Peyer's patch (tissue), 4 donors: Measurements from ENCODE around the gene RAB11FIP4. TPM values are rescaled to one million over a fixed set of nuclear protein-coding genes. Genes with fewer than 3 reads are reported as not detected.
A peak's percentile ranks its signal among the peaks of the same experiment; 100 is the strongest.

ENCODE experiments used
- DNase-seq, 3 donors: peaks; one replicate each; pipeline ENCODE4 v3.0.0-alpha.2; 2017 to 2019
- H3K27ac ChIP-seq, 4 donors: fragments of 200-600 bp; sonication (generic); one replicate each; pipeline ENCODE4 v1.5.1; 2016 to 2019
- H3K27me3 ChIP-seq, 2 donors: fragments of 200-600 bp; sonication (generic); one replicate each; pipeline ENCODE4 v1.5.1; 2019
- H3K36me3 ChIP-seq, 3 donors: fragments of 200-600 bp; sonication (generic); one replicate each; pipeline ENCODE4 v1.5.1; 2016 to 2019
- H3K4me1 ChIP-seq, 4 donors: fragments of 200-600 bp; sonication (generic); one replicate each; pipeline ENCODE4 v1.5.1; 2016 to 2019
- H3K4me3 ChIP-seq, 4 donors: fragments of 200-600 bp; sonication (generic); 1 replicate in 3 of 4; 2 replicates in 1 of 4; pipeline ENCODE4 v1.5.1; 2016 to 2019; ENCODE audit warnings: mild to moderate bottlenecking in 1 of 4
- H3K9me3 ChIP-seq, 4 donors: fragments of 200-600 bp; sonication (generic); one replicate each; pipeline ENCODE4 v1.5.1; 2016 to 2019; ENCODE audit warnings: mild to moderate bottlenecking in 1 of 4
- POLR2A ChIP-seq, 2 donors: fragments of 450-650 bp; IDR thresholded peaks; one replicate each; pipeline ENCODE4 v1.5.1; 2017; ENCODE audit warnings: antibody characterized with exemption in 2 of 2, mild to moderate bottlenecking in 2 of 2, moderate library complexity in 2 of 2
- total RNA-seq, 4 donors: library from RNA; depleted of rRNA; stranded (reverse); fragments of >200 nt; gene quantifications; one replicate each; pipeline ENCODE4 v1.1.0, GENCODE V29; 2016
- TF ChIP-seq, protein P1 (sequence below), 6 experiments: fragments of 450-650 bp in 4 of 6; fragments of 200-600 bp in 2 of 6; sonication (generic) in 1 of 6; IDR thresholded peaks; one replicate each; pipeline ENCODE4 v1.5.1; 2017 to 2019; ENCODE audit warnings: antibody characterized with exemption in 6 of 6, mild to moderate bottlenecking in 3 of 6, moderate library complexity in 1 of 6

The RAB11FIP4 gene
- total RNA-seq, 4 donors from 2014 or later = 52.8 to 69.3 (median 64.9) TPM

DNA sequence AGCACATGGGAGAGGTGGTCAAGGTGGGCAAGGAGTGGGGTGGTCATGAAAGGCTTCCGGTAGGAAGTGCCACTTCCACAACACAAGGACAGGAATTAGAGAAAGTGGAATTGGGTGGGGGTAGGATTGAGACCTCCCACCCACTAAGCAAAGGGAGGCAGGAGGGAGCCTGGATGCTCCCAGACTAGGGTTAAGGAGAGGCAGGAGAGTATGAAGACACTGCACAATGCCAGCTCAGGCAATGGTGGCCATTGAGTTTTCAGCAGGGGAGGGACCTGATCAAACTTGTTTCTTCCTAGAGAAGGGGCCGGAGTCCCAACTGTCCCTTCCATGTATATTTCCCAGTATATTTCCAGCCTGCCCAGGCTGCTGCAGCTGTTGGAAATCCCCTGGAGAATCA is 3.1 kb upstream of the RAB11FIP4 start:
- Histone ChIP-seq H3K9me3 (no peaks in the 10 kb centered on the region), H3K27ac (no peak overlapping the region), H3K36me3 (no peaks in the 10 kb centered on the region), H3K4me1 (peaks cover 0 to 15% (median 6%) of the 10 kb centered on the region in 4 donors), H3K27me3 (peaks cover 0 to 15% of the 10 kb centered on the region in 2 donors), H3K4me3 (no peak overlapping the region)
- DNase-seq = no peak
- TF ChIP-seq, protein P1, sequence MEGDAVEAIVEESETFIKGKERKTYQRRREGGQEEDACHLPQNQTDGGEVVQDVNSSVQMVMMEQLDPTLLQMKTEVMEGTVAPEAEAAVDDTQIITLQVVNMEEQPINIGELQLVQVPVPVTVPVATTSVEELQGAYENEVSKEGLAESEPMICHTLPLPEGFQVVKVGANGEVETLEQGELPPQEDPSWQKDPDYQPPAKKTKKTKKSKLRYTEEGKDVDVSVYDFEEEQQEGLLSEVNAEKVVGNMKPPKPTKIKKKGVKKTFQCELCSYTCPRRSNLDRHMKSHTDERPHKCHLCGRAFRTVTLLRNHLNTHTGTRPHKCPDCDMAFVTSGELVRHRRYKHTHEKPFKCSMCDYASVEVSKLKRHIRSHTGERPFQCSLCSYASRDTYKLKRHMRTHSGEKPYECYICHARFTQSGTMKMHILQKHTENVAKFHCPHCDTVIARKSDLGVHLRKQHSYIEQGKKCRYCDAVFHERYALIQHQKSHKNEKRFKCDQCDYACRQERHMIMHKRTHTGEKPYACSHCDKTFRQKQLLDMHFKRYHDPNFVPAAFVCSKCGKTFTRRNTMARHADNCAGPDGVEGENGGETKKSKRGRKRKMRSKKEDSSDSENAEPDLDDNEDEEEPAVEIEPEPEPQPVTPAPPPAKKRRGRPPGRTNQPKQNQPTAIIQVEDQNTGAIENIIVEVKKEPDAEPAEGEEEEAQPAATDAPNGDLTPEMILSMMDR (IDR thresholded peaks at IDR 0.05) = no peak
- TF ChIP-seq POLR2A (IDR thresholded peaks at IDR 0.05) = no peak

- Histone ChIP-seq H3K36me3 (no peaks in the 10 kb centered on the region), H3K9me3 (no peaks in the 10 kb centered on the region), H3K27me3 (peaks cover 0 to 15% of the 10 kb centered on the region in 2 donors), H3K4me3 (no peak overlapping the region), H3K27ac (no peak overlapping the region), H3K4me1 (peaks cover 0 to 15% (median 6%) of the 10 kb centered on the region in 4 donors)
- TF ChIP-seq POLR2A (IDR thresholded peaks at IDR 0.05) = no peak
- TF ChIP-seq, protein P1 (IDR thresholded peaks at IDR 0.05) = peak in 5 of 6 experiments; percentile 19 to 55 (median 43)
- DNase-seq = peak in 1 of 3 donors; percentile 25
These were observed 2.5 kb upstream of the RAB11FIP4 start for GRCh38 chr17:31388770-31389656.

GRCh38 chr17:31389657-31390381 is 1.7 kb upstream of the RAB11FIP4 start:
- H3K27ac ChIP-seq = no peak overlapping the region
- no peaks in the 10 kb centered on the region for H3K36me3 ChIP-seq
- peaks cover 0 to 15% (median 6%) of the 10 kb centered on the region in 4 donors for H3K4me1 ChIP-seq
- H3K9me3 ChIP-seq = no peaks in the 10 kb centered on the region
- H3K4me3 ChIP-seq = no peak overlapping the region
- H3K27me3 ChIP-seq = peaks cover 0 to 15% of the 10 kb centered on the region in 2 donors
- TF ChIP-seq, protein P1 (IDR thresholded peaks at IDR 0.05) = peak in 1 of 6 experiments; percentile 1
- TF ChIP-seq POLR2A (IDR thresholded peaks at IDR 0.05) = no peak
- no peak for DNase-seq

DNA sequence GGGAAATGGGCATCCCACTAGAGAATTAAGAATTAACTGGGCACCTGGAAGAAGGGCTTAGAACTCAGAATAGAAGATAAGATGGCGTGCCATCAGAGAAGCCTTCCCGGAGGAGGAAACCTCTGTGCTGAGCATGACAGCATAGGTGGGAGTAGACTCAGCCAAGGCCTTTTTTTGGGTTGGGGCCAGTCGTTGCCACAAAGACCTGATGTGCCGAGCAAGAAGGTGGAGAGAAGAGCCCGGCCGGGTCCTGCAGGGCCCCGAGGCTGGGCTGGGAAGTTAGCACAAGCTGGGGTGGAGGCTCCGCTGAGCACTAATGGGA is 1.1 kb upstream of the RAB11FIP4 start:
- no peak for TF ChIP-seq POLR2A (IDR thresholded peaks at IDR 0.05)
- TF ChIP-seq, protein P1 (IDR thresholded peaks at IDR 0.05) = no peak
- peaks cover 0 to 15% of the 10 kb centered on the region in 2 donors for H3K27me3 ChIP-seq
- H3K27ac ChIP-seq = no peak overlapping the region
- H3K4me1 ChIP-seq = peaks cover 0 to 15% (median 6%) of the 10 kb centered on the region in 4 donors
- H3K36me3 ChIP-seq = no peaks in the 10 kb centered on the region
- H3K9me3 ChIP-seq = no peaks in the 10 kb centered on the region
- H3K4me3 ChIP-seq = no peak overlapping the region
- no peak for DNase-seq

DNA sequence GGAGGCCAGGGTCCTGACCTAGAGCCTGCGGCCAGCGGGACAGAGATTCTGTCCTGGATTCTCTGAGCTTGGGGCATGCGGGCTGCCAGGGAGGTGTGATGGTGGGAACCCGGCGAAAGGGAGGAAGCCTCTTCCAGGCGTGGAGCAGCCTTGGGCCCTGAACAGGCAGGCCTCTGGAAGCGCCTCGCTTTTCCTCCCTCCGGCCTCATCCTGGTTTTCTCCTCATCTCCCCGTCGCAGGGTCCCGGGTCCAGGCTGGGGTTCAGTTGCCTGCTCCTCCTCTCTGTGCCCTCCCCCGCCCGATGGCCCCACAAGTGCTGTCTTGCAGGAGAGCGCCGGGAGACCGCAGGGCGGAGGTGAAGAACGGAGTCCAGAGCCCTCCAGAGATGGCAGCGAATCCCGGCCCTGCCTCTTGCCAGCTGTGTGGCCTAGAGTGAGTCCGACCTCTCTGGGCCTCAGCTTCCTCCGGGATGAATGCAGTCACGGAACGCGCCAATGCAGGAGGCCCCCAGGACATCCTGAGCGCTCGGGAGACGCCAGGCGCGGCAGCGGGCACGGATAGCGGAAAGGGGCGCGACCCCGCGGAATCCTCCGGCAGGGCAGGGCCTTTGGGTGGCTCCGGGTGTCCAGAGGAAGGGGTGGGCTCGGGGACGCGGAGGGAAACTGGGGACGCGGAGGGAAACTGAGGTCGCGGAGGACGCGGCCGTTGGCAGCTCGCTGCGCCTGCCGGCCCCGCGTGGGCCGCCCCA is 553 bp upstream of the RAB11FIP4 start:
- peak in 1 of 3 donors; percentile 42 for DNase-seq
- Histone ChIP-seq H3K36me3 (no peaks in the 10 kb centered on the region), H3K27ac (no peak overlapping the region), H3K27me3 (peaks cover 0 to 15% of the 10 kb centered on the region in 2 donors), H3K4me1 (peaks cover 0 to 15% (median 6%) of the 10 kb centered on the region in 4 donors), H3K9me3 (no peaks in the 10 kb centered on the region), H3K4me3 (peak overlapping the region; percentile 25 to 48 (median 46))
- TF ChIP-seq POLR2A (IDR thresholded peaks at IDR 0.05) = no peak
- TF ChIP-seq, protein P1 (IDR thresholded peaks at IDR 0.05) = no peak
